Heart right ventricle (tissue), 16 donors: ENCODE measurements around the gene CNTN5. TPM values are rescaled to one million over a fixed set of nuclear protein-coding genes. Genes with fewer than 3 reads are reported as not detected.

ENCODE experiments used
- ATAC-seq, 8 donors: fragments of 200-7000 bp; cut with Tn5 transposase; one replicate each; pipeline ENCODE4 v1.9.1; 2020; ENCODE audit warnings: mild to moderate bottlenecking in 8 of 8, moderate library complexity in 8 of 8, moderate number of reproducible peaks in 1 of 8
- DNase-seq, 2 donors: peaks; one replicate each; pipeline ENCODE4 v3.0.0-alpha.2; 2020
- H3K27ac ChIP-seq, 10 donors: fragments of 200-600 bp; sonication (generic) in 2 of 10; one replicate each; pipeline versions ENCODE4 v1.5.0 to v1.8.0; 2020 to 2022; ENCODE audit warnings: mild to moderate bottlenecking in 3 of 10
- H3K27me3 ChIP-seq, 7 donors: fragments of 200-600 bp; one replicate each; pipeline ENCODE4 v1.8.0; 2021 to 2022; ENCODE audit warnings: mild to moderate bottlenecking in 2 of 7
- H3K36me3 ChIP-seq, 9 donors: fragments of 200-600 bp; sonication (generic) in 1 of 9; one replicate each; pipeline versions ENCODE4 v1.5.0 to v1.8.0; 2020 to 2022; ENCODE audit warnings: mild to moderate bottlenecking in 2 of 9
- H3K4me1 ChIP-seq, 9 donors: fragments of 200-600 bp; sonication (generic) in 1 of 9; one replicate each; pipeline versions ENCODE4 v1.5.0 to v1.8.0; 2020 to 2022; ENCODE audit warnings: mild to moderate bottlenecking in 4 of 9
- H3K4me3 ChIP-seq, 10 donors: fragments of 200-600 bp; sonication (generic) in 2 of 10; one replicate each; pipeline versions ENCODE4 v1.5.0 to v1.8.0; 2020 to 2022; ENCODE audit warnings: mild to moderate bottlenecking in 7 of 10, moderate library complexity in 2 of 10
- H3K9me3 ChIP-seq, 11 donors: fragments of 200-600 bp in 10 of 11; sonication (generic) in 2 of 11; one replicate each; pipeline versions ENCODE4 v1.5.0 to v1.8.0; 2013 to 2022; ENCODE audit warnings: mild to moderate bottlenecking in 2 of 11, control low read depth in 1 of 11, moderate library complexity in 1 of 11
- WGBS, 2 donors: extraction: QIAGEN DNeasy Blood & Tissue Kit; methylation state at CpG; one replicate each; pipeline ENCODE4 v1.1.7; 2013; ENCODE audit warnings: inconsistent platforms in 1 of 2; 5-methylcytosine and 5-hydroxymethylcytosine counted together
- intact Hi-C, 10 donors: fragments of 100-400 bp; cut with DNase I; formaldehyde crosslinking; loops; one replicate each; pipeline versions ENCODE4 v1.11.1 to v1.14.2; 2022
- polyA plus RNA-seq, 2 donors: library from polyadenylated mRNA; stranded (reverse); fragments of 200-250 nt; gene quantifications; one replicate each; pipeline ENCODE4 v1.2.3, GENCODE V29; 2013
- total RNA-seq, 10 donors: library from RNA; stranded (reverse); fragmentation: NEBNext Ultra II Directional in 3 of 10; extraction: Animal tissue kit (Norgen Biotek cat#: 25700) in 3 of 10; gene quantifications; one replicate each; pipeline versions ENCODE4 v1.2.1 to v1.2.4, GENCODE V29; 2021 to 2023
- TF ChIP-seq, protein P1 (sequence below), 9 donors: fragments of 200-600 bp; sonication (generic) in 2 of 9; IDR thresholded peaks; one replicate each; pipeline versions ENCODE4 v1.5.0 to v1.8.0; 2021 to 2022; ENCODE audit warnings: antibody characterized with exemption in 9 of 9, mild to moderate bottlenecking in 5 of 9, moderate library complexity in 1 of 9
- donor health status: Arrhythmogenic right ventricular cardiomyopathy.
- donor health status: ischemic (EF 13 %, LVEDD 7.1; RV severe dilation, severe dysfunction).
- donor health status: healthy with polysubstance abuse.
- donor health status: DM: no; HTN: yes; CAD: no.
- donor health status: DM: no; HTN: no; CAD: no.
- donor health status: ischemic (EF 25% LVEDD 6.9; RV normal size, moderate dysfunction).
- donor health status: ischemic (EF 25% LVEDD 5.7; RV mildly dilated, moderate dysfunction).
- donor health status: healthy.
- donor health status: DM: yes; HTN: yes; CAD: no.
- donor health status: Ischemic cardiomyopathy.
- donor health status: ischemic (EF 35%, LVEDD 5.7; RV mildly dilated, moderate dysfunction).
- donor health status: nonischemic (EF 11% LVEDD 7.7; RV severe dilation, severe dysfunction).
- donor health status: DM: yes; HTN: yes; CAD: no.
- donor health status: PGD.
- donor health status: ischemic (EF 29% LVEDD 5.4; RV normal size, mild dysfunction).
- donor health status: nonischemic (EF 23%, LVEDD 6.1; RV moderate dilation, normal function).

Gene CNTN5
- total and polyA plus RNA-seq, 12 donors = 0.05 to 0.35 (median 0.17) TPM; not detected in 6

DNA sequence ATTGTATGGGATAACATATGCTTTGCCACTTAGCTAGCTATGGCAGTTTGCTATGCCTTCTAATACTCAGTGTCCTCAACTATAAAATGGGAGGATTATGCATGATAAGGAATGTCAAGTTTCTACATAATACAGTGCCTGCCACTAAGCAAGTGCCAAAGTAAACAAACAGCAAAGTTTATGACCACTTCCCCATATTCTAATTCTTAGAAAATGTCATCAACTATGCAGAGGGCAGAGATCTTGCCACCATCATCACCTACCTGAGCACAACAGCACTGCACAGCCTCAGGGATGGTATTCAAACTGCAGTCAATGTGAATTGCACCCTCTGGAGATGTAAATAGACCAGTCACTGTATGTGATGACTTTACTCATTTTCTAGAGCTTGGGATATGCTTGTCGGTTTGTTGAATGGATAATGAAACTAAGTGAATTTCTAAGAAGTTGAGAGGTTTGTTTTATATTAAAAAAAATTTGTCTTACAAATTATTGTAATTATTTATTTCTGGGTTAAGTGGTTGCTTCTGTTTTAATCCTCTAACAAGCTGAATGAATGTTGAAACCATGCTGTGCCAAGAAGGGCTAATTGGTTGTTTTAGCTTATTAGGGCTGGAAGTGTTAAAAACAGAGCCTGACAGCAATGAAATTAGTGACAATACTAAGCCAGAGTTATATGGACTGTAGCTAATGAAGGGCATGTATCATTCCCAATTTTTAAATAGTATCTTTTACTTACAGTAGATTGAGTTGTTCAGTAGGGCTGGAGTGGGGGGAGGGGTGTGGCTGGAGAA lies 398.4 kb downstream of the CNTN5 start:
- Histone ChIP-seq H3K4me1 (peaks cover 0 to 4% (median 0%) of the 10 kb centered on the region in 9 donors), H3K27me3 (no peaks in the 10 kb centered on the region), H3K9me3 (no peaks in the 10 kb centered on the region), H3K27ac (no peak overlapping the region), H3K36me3 (no peaks in the 10 kb centered on the region), H3K4me3 (no peak overlapping the region)
- ATAC-seq = no peak
- intact Hi-C loops = no loop called here
- TF ChIP-seq, protein P1, sequence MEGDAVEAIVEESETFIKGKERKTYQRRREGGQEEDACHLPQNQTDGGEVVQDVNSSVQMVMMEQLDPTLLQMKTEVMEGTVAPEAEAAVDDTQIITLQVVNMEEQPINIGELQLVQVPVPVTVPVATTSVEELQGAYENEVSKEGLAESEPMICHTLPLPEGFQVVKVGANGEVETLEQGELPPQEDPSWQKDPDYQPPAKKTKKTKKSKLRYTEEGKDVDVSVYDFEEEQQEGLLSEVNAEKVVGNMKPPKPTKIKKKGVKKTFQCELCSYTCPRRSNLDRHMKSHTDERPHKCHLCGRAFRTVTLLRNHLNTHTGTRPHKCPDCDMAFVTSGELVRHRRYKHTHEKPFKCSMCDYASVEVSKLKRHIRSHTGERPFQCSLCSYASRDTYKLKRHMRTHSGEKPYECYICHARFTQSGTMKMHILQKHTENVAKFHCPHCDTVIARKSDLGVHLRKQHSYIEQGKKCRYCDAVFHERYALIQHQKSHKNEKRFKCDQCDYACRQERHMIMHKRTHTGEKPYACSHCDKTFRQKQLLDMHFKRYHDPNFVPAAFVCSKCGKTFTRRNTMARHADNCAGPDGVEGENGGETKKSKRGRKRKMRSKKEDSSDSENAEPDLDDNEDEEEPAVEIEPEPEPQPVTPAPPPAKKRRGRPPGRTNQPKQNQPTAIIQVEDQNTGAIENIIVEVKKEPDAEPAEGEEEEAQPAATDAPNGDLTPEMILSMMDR (IDR thresholded peaks at IDR 0.05) = no peak
- DNase-seq = no peak
- 49 to 61% methylated on average over 1 of the region's 1 CpG for WGBS, 2 donors

DNA sequence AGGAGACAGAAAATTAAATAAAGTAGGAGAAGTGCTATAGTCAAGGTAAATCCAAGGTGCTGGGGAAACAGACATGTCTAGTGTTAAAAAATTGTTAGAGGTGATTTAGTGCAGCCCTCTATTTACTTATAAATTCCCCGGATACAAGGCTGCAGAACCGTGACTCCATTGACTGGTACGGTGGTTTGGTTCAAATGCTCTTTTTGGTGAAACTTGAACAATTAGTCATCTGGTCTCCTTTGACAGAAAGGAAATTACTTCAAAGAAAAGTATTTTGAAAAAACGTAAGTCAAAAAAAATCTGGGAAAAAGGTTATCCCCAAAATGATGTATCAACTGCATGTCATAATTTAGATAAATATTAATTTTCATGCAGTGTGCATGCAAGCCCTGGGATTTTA lies 399.2 kb downstream of the CNTN5 start:
- 69 to 74% methylated on average over 4 of the region's 4 CpGs for WGBS, 2 donors
- no peaks in the 10 kb centered on the region for H3K27me3 ChIP-seq

DNA sequence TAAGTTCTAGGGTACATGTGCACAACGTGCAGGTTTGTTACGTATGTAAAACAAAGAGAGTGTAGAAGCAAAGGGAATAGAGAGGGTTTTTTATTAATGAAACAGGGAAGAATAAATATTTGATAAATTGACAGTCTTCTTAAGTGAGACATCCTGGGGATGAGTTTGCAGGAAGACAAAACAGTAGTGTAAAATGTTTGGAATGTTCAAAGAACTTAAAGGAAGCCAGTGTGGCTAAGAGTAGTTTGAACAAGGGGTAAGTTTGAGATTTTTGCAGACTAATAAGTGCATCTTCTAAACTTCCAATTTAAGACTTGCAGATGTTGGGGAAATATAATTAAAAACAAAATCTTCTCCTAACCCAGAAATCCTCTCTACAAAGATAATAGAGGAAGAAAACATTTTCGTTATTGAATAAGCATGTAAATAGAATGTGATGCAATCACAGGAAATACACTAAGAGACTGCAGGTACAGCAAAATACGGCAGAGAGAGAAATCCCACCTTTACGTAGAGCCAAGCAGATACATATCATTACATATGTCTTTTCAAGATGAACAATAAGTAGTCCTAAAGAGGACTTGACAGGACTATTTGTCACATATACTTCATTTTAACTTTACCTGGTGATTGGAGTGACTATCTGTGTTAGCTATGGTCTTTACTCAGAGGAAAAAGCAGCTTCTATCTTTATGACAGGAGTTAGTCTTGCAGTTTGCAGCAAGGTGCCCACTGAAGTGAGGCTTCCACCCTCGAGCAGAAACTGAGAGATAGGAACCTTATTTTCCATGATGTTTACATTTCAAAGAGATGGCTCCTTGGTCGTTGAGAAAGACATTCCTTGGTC lies 402.1 kb downstream of the CNTN5 start:
- 38 to 40% methylated on average over 7 of the region's 7 CpGs for WGBS, 2 donors
- H3K9me3 ChIP-seq = no peaks in the 10 kb centered on the region
- no peak overlapping the region for H3K27ac ChIP-seq
- TF ChIP-seq, protein P1 (IDR thresholded peaks at IDR 0.05) = no peak
- H3K4me3 ChIP-seq = no peak overlapping the region
- ATAC-seq (no peak), DNase-seq (no peak)
- peaks cover 0 to 5% (median 0%) of the 10 kb centered on the region in 9 donors for H3K4me1 ChIP-seq
- no peaks in the 10 kb centered on the region for H3K36me3 ChIP-seq
- no peaks in the 10 kb centered on the region for H3K27me3 ChIP-seq
- intact Hi-C loops = no loop called here

More for the DNA sequence above, 399.2 kb downstream of the CNTN5 start:
- no peaks in the 10 kb centered on the region for H3K9me3 ChIP-seq
- H3K4me1 ChIP-seq = peaks cover 0 to 5% (median 0%) of the 10 kb centered on the region in 9 donors
- no peak for DNase-seq
- H3K36me3 ChIP-seq = no peaks in the 10 kb centered on the region
- no peak overlapping the region for H3K27ac ChIP-seq
- TF ChIP-seq, protein P1 (IDR thresholded peaks at IDR 0.05) = no peak
- ATAC-seq = no peak
- intact Hi-C loops = no loop called here
- H3K4me3 ChIP-seq = no peak overlapping the region

DNA sequence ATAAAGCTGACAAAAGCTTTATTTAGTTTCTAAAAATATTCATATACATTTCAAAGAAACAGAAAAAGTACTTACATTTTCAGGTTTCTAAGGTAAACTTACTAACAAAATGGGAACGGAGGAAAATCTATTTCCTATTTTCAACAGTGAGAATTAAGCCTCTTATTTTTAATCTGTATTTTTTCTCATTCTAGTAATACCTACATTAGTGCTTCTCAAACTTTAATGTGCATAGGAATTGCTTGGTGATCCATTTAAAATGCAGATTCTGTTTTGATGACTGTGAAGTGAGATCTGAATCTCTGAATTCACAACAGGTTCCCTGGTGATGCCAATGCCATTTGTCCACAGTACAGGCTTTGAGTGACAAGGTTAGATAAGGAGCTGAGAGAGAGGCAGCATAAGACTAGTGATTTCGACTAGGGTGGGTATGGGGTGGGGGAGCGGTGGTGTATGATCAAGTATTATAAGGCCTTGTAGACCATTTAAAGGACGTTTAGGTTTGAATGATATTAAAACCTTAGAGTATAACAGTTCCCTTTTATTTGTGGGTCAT lies 402.8 kb downstream of the CNTN5 start:
- Histone ChIP-seq H3K4me3 (no peak overlapping the region), H3K36me3 (no peaks in the 10 kb centered on the region), H3K9me3 (no peaks in the 10 kb centered on the region), H3K4me1 (peaks cover 0 to 5% (median 0%) of the 10 kb centered on the region in 9 donors), H3K27me3 (no peaks in the 10 kb centered on the region), H3K27ac (no peak overlapping the region)
- no peak for ATAC-seq
- 36 to 43% methylated on average over 4 of the region's 4 CpGs for WGBS, 2 donors
- intact Hi-C loops = no loop called here
- TF ChIP-seq, protein P1 (IDR thresholded peaks at IDR 0.05) = no peak
- DNase-seq = no peak
